NCI-H1694 (cell line): ENCODE results near the gene HDAC4.

Experiments used
- DNase-seq: peaks from one replicate; lab custom pipeline; 2025; lab: John Stamatoyannopoulos, UW

HDAC4 gene

GRCh38 chr2:239253701-239254436 is 147.0 kb downstream of the HDAC4 start:
- no peak for DNase-seq

DNA sequence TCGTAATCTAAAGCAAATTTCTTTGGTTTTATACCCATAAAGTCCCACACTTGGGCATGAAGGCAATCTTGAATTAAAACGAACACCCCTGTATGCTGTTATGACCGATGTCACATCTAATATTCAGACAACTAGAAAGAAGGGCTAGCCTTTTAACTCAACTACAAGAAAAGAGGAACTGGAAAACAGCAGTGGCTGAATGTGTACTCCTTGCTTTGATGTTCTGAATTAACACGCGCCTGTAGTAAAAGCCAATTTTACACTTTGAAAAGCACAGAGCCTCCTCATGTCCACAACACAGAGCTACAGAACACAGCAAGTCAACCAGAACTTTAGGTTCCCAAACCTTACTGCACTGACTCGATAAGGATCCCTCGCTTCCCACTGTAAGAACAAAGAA is 147.6 kb downstream of the HDAC4 start:
- DNase-seq = no peak

DNA sequence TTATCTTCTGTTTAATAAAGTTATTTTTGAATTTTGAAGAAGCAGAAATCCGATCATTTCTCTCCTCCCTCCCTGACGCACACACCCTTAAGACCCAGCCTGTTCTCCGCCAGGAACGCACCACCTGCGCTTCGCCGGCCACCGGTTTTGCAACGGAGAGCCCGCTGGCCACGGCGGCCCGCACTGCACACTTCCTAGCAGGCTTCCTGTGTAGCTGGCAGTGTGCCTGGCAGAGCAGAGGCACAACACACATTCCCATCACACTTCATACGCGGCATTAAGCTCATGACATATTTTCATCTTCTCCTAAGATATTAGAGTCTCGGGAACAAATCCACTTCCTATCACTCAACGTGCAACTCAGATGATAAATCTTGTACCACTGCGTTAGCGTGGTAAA is 148.0 kb downstream of the HDAC4 start:
- no peak for DNase-seq

DNA sequence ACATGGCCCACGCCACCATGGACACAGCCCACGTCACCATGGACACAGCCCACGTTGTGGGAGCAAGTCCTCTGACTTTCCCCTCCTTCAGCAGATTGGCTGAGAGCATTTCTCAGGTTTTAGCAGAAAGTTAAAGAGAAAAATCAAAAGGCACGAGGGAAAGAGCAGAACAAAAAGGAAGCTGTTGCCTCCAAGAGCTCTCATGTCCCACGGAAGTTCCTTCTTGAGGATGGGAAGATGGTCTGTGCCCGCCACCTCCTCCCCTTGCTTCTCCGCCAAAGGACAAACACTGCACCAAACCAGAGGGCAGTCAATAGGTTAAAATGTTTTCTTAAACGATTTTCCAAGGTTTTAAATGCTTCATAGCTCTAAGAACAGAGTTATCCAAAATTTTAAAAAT is 148.4 kb downstream of the HDAC4 start:
- DNase-seq = no peak

GRCh38 chr2:239251971-239252370 is 148.8 kb downstream of the HDAC4 start:
- no peak for DNase-seq

GRCh38 chr2:239250216-239251081 is 150.4 kb downstream of the HDAC4 start:
- no peak for DNase-seq

- DNase-seq = no peak
Measured at GRCh38 chr2:239249776-239250175, 151.0 kb downstream of the HDAC4 start.

- no peak for DNase-seq
Measured at GRCh38 chr2:239249048-239249447, 151.8 kb downstream of the HDAC4 start.

GRCh38 chr2:239247401-239248245 is 153.2 kb downstream of the HDAC4 start:
- DNase-seq = no peak

- no peak for DNase-seq
Measured at GRCh38 chr2:239246723-239247122, 154.1 kb downstream of the HDAC4 start.

DNA sequence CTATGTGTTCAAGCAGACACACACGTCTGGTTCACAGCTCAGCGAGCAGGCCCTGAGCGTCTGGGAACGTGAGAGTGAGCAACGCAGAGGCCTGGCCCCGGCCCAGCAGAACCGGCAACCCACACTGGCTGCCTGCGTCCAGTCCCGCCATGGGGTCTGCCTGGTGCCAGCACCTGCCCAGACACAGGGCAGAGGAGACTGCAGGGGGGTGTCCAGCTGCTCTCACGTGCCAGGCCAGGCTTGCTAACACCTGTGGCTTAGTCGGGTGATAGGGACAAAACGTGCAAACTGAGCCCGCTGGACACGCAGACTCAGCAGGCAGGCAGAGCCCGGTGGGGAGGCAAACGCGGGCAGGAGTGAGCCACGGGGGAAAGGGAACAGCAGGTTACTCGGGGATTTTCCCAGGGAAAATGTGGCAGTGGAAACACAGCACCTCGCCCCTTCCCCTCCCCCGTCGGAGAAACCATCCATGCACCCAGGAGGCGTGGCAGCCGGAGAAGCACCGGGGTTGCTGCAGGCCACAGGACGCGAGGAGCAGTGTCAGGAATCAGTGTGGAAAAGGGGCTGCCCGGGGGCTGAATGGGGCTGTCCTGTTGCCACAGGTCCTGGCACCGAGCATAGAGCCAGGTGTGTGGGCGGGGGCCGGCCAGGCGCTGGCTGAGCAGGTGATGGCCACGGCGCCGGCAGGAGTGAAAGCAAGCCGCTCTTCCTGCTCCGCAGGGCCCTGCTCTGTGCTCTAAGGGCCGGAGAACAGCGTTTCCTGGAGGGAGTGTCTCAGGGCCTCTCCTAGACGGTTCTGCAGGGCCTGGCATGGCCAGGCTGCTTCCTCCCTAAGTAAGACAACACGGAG is 154.7 kb downstream of the HDAC4 start:
- no peak for DNase-seq

GRCh38 chr2:239245107-239245506 is 155.7 kb downstream of the HDAC4 start:
- no peak for DNase-seq

- DNase-seq = no peak
Measured at GRCh38 chr2:239244625-239245024, 156.2 kb downstream of the HDAC4 start.

GRCh38 chr2:239241431-239241960 is 159.3 kb downstream of the HDAC4 start:
- no peak for DNase-seq

DNA sequence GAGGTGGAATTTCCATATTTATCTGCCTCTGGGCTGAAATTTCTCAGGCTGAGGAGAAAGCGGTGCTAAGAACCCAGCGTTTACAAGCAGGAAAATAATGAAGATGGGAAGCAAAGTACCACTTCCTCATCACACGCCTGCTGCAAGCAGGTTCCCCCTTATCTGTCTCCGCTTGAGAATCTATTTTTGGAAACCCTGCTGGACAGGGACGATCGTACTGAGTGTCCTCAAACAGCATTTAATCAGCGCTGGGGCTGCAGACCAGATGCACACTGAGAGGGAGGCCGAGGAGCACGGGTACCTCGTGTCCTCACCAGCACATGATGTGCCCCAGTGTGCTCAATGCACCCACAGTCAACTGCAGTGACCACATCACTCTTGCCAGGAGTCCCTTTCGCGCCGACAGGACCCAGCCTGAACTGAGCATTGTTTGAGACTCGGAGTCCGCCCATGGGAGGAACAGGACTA is 160.4 kb downstream of the HDAC4 start:
- DNase-seq = no peak

DNA sequence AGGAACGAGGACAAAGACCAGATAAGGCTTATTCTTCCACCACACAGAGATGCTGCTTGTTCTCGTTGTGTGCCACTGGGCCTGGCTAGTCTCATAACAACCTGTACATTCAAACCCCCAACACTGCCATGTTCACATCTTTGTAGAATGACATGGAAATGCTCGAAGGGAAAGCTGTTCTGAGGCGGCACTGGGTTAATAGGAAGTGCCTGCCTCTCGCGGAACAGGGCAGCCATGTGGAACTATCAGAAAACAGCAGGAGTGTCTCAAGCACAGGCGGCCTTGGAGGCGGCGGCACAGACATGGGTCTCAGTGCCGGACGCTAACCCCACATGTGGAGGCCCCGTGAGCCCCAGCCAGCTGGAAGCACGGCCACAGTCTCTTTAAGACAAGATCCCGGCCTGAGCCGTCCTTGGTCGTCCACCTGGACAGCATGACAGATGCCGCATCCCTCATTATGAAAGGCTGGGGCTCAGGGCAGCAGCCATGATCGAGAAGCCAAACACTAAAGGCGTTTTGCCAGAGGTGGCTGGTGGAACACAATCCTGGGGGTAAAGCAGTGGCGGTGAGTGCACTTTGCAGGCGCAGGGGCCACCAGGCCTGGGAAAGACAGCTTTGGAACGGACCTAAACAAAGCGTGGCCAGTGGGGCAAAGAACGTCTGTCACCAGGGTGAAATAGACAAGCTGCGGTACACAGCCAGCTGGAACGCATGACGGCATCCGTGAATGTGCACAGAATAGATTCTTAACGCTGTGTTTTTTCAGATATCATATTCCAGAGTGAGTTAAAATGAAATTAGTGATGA is 161.0 kb downstream of the HDAC4 start:
- DNase-seq = no peak

DNA sequence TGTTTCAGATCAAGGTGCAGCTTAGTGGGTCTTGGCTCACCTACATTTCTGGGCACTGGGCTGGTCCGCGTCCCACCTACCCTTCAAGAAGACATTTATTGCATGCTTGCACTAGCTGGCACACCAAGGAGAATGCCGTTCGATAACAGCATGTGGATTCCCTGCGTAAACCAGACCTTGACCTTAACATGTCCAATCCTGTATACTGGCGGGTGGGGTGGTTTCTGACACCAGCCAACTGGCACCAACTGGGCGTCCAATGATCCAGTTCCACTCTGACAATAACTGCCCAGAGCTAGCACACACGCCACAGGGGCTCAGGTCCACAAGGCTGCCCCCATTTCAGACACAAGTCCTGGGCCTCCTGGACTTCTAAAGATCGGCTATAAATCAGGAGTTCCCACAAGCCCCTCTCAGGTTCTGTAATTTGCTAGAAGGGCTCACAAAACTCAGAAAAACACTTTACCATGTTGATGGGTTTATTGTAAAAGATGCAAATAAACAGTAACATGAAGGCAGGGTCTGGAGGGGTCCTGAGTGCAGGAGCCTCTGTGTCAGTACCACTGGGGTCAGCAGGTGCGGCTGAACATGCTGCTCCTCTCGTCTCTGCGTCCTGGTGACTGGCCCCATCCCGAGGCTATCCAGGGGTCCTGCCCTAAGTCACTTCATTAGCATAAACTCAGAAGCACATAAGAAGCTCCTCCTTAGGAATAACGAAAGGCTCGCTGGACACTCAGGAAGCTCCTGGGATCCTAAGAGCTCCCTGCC is 161.8 kb downstream of the HDAC4 start:
- no peak for DNase-seq

DNA sequence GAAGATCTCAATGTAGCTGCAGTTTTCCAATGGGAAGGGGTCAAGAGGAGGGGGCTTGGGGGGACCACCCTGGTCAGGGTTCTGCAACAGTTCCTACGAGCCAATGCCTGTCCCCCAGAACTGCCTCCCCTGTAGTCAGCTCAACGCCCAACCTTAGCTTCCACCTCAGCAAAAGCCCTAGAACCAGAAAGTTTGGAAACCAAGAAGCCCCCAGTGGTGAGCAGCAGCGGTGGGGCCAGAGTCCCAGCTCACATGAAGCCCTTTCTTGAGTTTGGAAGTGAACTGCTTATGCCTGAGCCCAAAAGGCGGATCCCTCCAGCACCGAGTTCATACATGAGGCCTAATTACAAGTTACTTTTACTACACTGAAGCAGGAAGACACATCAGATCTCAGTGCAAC is 162.4 kb downstream of the HDAC4 start:
- DNase-seq = no peak

DNA sequence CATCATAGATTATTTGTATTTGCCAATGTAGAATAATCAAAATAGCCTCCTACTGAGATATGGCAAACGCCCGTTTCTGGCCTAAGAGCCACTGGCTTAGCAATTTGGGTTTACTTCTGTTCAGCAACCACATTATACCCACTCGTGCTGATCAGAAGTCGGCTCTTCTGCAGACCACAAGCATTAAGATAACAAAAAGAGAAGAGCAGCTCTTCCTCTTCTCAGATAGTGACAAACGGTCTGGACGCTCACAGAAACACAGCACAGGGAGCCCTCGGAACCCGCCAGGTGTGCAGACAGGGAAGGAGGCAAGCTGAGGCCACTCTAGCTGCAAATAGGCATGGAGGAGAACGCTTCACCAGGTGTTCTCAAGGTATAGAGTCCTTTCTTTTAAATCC is 164.0 kb downstream of the HDAC4 start:
- DNase-seq = no peak
